PC-3 (cell line): ENCODE results near the gene LGR4. TPM values are rescaled to one million over a fixed set of nuclear protein-coding genes. Genes with fewer than 3 reads are reported as not detected.

Experiments used
- ATAC-seq: fragments of 200-7000 bp; cut with Tn5 transposase; 2 replicates; pipeline ENCODE4 v1.9.1; 2020; ENCODE audit warnings: mild to moderate bottlenecking, moderate library complexity
- BruUV-seq: library from RNA; stranded (reverse); fragments of 400-500 nt; replicated peaks from 2 replicates; lab custom pipeline; 2021; lab: Mats Ljungman, UMichigan
- CTCF ChIA-PET: fragments of 300-600 bp; sonication (Branson Sonifier 250); formaldehyde crosslinking; loops from one replicate; lab custom pipeline; 2022; ENCODE audit warnings: antibody characterized with exemption; lab: Charles Lee
- POLR2A ChIA-PET: fragments of 300-600 bp; sonication (Branson Sonifier 250); formaldehyde crosslinking; loops from one replicate; lab custom pipeline; 2022; ENCODE audit warnings: antibody characterized with exemption; ENCODE audit not compliant: unreplicated experiment; lab: Charles Lee
- DNase-seq: peaks from one replicate; pipeline ENCODE4 v3.0.0-alpha.2; 2015
- H2AFZ ChIP-seq: fragments of 300-600 bp; sonication (generic); 2 replicates; pipeline ENCODE4 v1.6.0; 2016; ENCODE audit warnings: antibody characterized with exemption, low read length
- H3F3A ChIP-seq: fragments of 300-600 bp; sonication (generic); one replicate; pipeline ENCODE4 v1.6.0; 2017; ENCODE audit warnings: antibody characterized with exemption, low read length, control low read depth, mild to moderate bottlenecking; ENCODE audit not compliant: unreplicated experiment
- H3K27ac ChIP-seq: fragments of 300-600 bp; sonication (generic); 2 replicates; pipeline ENCODE4 v1.5.1; 2016; ENCODE audit warnings: mild to moderate bottlenecking, low read length
- H3K27me3 ChIP-seq: fragments of 300-600 bp; sonication (generic); 2 replicates; pipeline ENCODE4 v1.6.1; 2016; ENCODE audit warnings: low read length, mixed read lengths
- H3K36me3 ChIP-seq: fragments of 300-600 bp; sonication (generic); 2 replicates; pipeline ENCODE4 v1.6.1; 2016; ENCODE audit warnings: low read depth, mixed run types, low read length, mixed read lengths
- H3K4me1 ChIP-seq: fragments of 300-600 bp; sonication (generic); 2 replicates; pipeline ENCODE4 v1.5.1; 2016; ENCODE audit warnings: low read length; ENCODE audit not compliant: insufficient read depth
- H3K4me2 ChIP-seq: fragments of 300-600 bp; sonication (generic); 2 replicates; pipeline ENCODE4 v1.6.0; 2016; ENCODE audit warnings: low read length
- H3K4me3 ChIP-seq: fragments of 300-600 bp; sonication (generic); 2 replicates; pipeline ENCODE4 v1.5.1; 2016; ENCODE audit warnings: mild to moderate bottlenecking, low read length, mixed read lengths
- H3K79me2 ChIP-seq: fragments of 300-600 bp; sonication (generic); 2 replicates; pipeline ENCODE4 v1.6.1; 2017; ENCODE audit warnings: low read length, mixed read lengths
- H3K9ac ChIP-seq: fragments of 300-600 bp; sonication (generic); 2 replicates; pipeline ENCODE4 v1.6.0; 2016; ENCODE audit warnings: mild to moderate bottlenecking, low read length
- H3K9me2 ChIP-seq: fragments of 300-600 bp; sonication (generic); replicated peaks from 2 replicates; pipeline ENCODE4 v1.6.1; 2016; ENCODE audit warnings: mixed run types, low read length, mixed read lengths
- H3K9me3 ChIP-seq: fragments of 300-600 bp; sonication (generic); 2 replicates; pipeline ENCODE4 v1.6.1; 2016; ENCODE audit warnings: low read length, mixed read lengths
- H4K20me1 ChIP-seq: fragments of 300-600 bp; sonication (generic); 2 replicates; pipeline ENCODE4 v1.6.1; 2016; ENCODE audit warnings: low read length, mixed read lengths
- CTCF ChIP-seq: fragments of 300-600 bp; sonication (generic); conservative IDR thresholded peaks from 2 replicates; pipeline ENCODE4 v1.5.1; 2017; ENCODE audit warnings: antibody characterized with exemption, low read depth, mild to moderate bottlenecking, low read length
- EZH2 ChIP-seq: fragments of 300-600 bp; sonication (generic); IDR thresholded peaks from one replicate; pipeline ENCODE4 v1.6.1; 2017; ENCODE audit warnings: antibody characterized with exemption, mild to moderate bottlenecking, low read length; ENCODE audit not compliant: unreplicated experiment
- EZH2phosphoT487 ChIP-seq: fragments of 300-600 bp; sonication (generic); IDR thresholded peaks from 2 replicates; pipeline ENCODE4 v1.6.1; 2018; ENCODE audit warnings: mild to moderate bottlenecking, antibody characterized with exemption, low read length, borderline replicate concordance
- intact Hi-C: fragments of 100-400 bp; cut with micrococcal nuclease; formaldehyde crosslinking; loops from 2 replicates; pipeline ENCODE4 v1.9.0; 2023
- total RNA-seq: library from RNA; depleted of rRNA; stranded (reverse); fragments of >200 nt; gene quantifications from 2 replicates; pipeline ENCODE4 v1.2.3, GENCODE V29; 2014

LGR4 gene
- total RNA-seq, 1 experiment from 2014 or later: 13.5 TPM

GRCh38 chr11:27512238-27512637 is 39.6 kb upstream of the LGR4 start:
- no peak for TF ChIP-seq EZH2phosphoT487
- no peak for TF ChIP-seq CTCF
- TF ChIP-seq EZH2: no peak
- Histone ChIP-seq H4K20me1 (no peaks in the 10 kb centered on the region), H3K4me3 (no peak overlapping the region), H2AFZ (no peak overlapping the region), H3K9me3 (no peaks in the 10 kb centered on the region), H3K27me3 (no peaks in the 10 kb centered on the region), H3K79me2 (peaks cover 6% of the 10 kb centered on the region), H3K4me1 (peaks cover 5% of the 10 kb centered on the region), H3K36me3 (no peaks in the 10 kb centered on the region), H3K4me2 (no peak overlapping the region), H3F3A (no peaks in the 10 kb centered on the region), H3K9me2 (no peaks in the 10 kb centered on the region), H3K9ac (no peak overlapping the region), H3K27ac (no peak overlapping the region)
- ATAC-seq (no peak), DNase-seq (no peak)
- BruUV-seq: no TSS peak
- intact Hi-C loops: no loop called here
- CTCF ChIA-PET: no interaction called here
- POLR2A ChIA-PET: no interaction called here

DNA sequence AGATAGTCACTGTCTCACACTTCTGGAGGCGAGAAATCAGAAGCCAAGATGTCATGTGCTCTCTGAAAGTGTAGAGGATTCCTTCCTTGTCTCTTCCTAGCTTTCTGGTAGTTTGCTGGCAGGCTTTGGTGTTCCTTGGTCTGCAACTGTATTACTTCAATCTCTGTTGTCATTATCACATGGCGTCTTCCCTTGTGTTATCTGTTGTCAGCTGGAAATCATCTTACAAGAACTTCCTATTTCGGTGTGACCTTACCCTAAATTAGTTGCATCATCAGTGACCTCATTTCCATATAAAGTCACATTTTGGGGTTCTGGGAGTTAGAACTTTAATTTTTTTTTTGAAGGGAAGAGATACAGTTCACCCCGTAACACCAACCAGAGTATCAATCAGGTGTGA is 37.3 kb upstream of the LGR4 start:
- no TSS peak for BruUV-seq

More for the DNA sequence above, 37.3 kb upstream of the LGR4 start:
- Histone ChIP-seq H3K79me2 (peaks cover 28% of the 10 kb centered on the region), H3K9me2 (no peaks in the 10 kb centered on the region), H2AFZ (no peak overlapping the region), H3K4me3 (no peak overlapping the region), H3K4me2 (no peak overlapping the region), H3K27ac (no peak overlapping the region), H3K9ac (no peak overlapping the region), H3K4me1 (peaks cover 16% of the 10 kb centered on the region), H3F3A (no peaks in the 10 kb centered on the region), H4K20me1 (0 out of 2 replicates have a peak, but pooled peaks cover 5% of the 10 kb centered on the region), H3K27me3 (no peaks in the 10 kb centered on the region), H3K36me3 (no peaks in the 10 kb centered on the region), H3K9me3 (no peaks in the 10 kb centered on the region)
- no peak for TF ChIP-seq EZH2phosphoT487
- no peak for TF ChIP-seq CTCF
- no peak for TF ChIP-seq EZH2
- POLR2A ChIA-PET: no interaction called here
- DNase-seq (no peak), ATAC-seq (no peak)
- CTCF ChIA-PET: no interaction called here
- intact Hi-C loops: loop anchor here (5.0 kb wide), 1 partner anchor 102 kb away; no protein-coding TSS in a partner anchor
